ENCODE measurements around the gene METRN. TPM values are rescaled to one million over a fixed set of nuclear protein-coding genes. Genes with fewer than 3 reads are reported as not detected.

The METRN gene
- total RNA-seq, 1 experiment from 2014 or later: 23.4 TPM

GRCh38 chr16:732936-733335, 18.0 kb downstream of the METRN start:
- CTCF ChIA-PET: interaction anchor here (0.9 kb wide), 1 partner anchor 9 kb away, joined by 4 read pairs; no protein-coding TSS in a partner anchor

GRCh38 chr16:733382-734207, 18.7 kb downstream of the METRN start:
- intact Hi-C loops (cut with micrococcal nuclease; ENCODE audit: unreplicated experiment): no loop called here
- Mint-ChIP-seq H3K4me1 (ENCODE audit: low read depth, unreplicated experiment) (no peaks in the 10 kb centered on the region), H3K4me3 (ENCODE audit: unreplicated experiment) (no peak overlapping the region), H3K9me3 (ENCODE audit: unreplicated experiment) (no peaks in the 10 kb centered on the region), H3K36me3 (ENCODE audit: insufficient read depth, unreplicated experiment) (peaks cover 49% of the 10 kb centered on the region), H3K27me3 (ENCODE audit: insufficient read depth, unreplicated experiment) (no peaks in the 10 kb centered on the region), H3K27ac (ENCODE audit: unreplicated experiment) (no peak overlapping the region)
- H3K4me3 ChIP-seq (ENCODE audit: low read depth, low read length): no peak overlapping the region
- no peaks in the 10 kb centered on the region; the same call in 1 of the 2 replicates for H3K36me3 ChIP-seq (ENCODE audit: control insufficient read depth, insufficient read depth, low read length)
- CTCF ChIA-PET: interaction anchor here (0.9 kb wide), 1 partner anchor 9 kb away, joined by 4 read pairs; no protein-coding TSS in a partner anchor
- H3K4me1 ChIP-seq: no peaks in the 10 kb centered on the region
- DNase-seq: peak in 1 of 2 experiments; percentile 51
- no peaks in the 10 kb centered on the region for H3K27me3 ChIP-seq (replicated peaks; ENCODE audit: control insufficient read depth, insufficient read depth, low read length)
- no TSS peak for BruUV-seq (replicated peaks)
- H3K9me3 ChIP-seq: no peaks in the 10 kb centered on the region
- POLR2A ChIA-PET: no interaction called here
- peak; percentile 36 to 41 for TF ChIP-seq CTCF (IDR thresholded peaks at IDR 0.05; ENCODE audit: insufficient read depth in 1 of 2, low read depth in 1 of 2, low read length in 1 of 2, severe bottlenecking in 1 of 2, unreplicated experiment in 1 of 2)

More at GRCh38 chr16:732936-733335, 18.0 kb downstream of the METRN start:
- POLR2A ChIA-PET: no interaction called here
- H3K4me3 ChIP-seq (ENCODE audit: low read depth, low read length): no peak overlapping the region
- no peaks in the 10 kb centered on the region; the same call in 1 of the 2 replicates for H3K36me3 ChIP-seq (ENCODE audit: control insufficient read depth, insufficient read depth, low read length)
- Mint-ChIP-seq H3K36me3 (ENCODE audit: insufficient read depth, unreplicated experiment) (peaks cover 45% of the 10 kb centered on the region), H3K4me3 (ENCODE audit: unreplicated experiment) (no peak overlapping the region), H3K4me1 (ENCODE audit: low read depth, unreplicated experiment) (no peaks in the 10 kb centered on the region), H3K27ac (ENCODE audit: unreplicated experiment) (no peak overlapping the region), H3K27me3 (ENCODE audit: insufficient read depth, unreplicated experiment) (no peaks in the 10 kb centered on the region), H3K9me3 (ENCODE audit: unreplicated experiment) (no peaks in the 10 kb centered on the region)
- H3K27me3 ChIP-seq (replicated peaks; ENCODE audit: control insufficient read depth, insufficient read depth, low read length): no peaks in the 10 kb centered on the region
- intact Hi-C loops (cut with micrococcal nuclease; ENCODE audit: unreplicated experiment): no loop called here
- TF ChIP-seq CTCF (IDR thresholded peaks at IDR 0.05; ENCODE audit: insufficient read depth in 1 of 2, low read depth in 1 of 2, low read length in 1 of 2, severe bottlenecking in 1 of 2, unreplicated experiment in 1 of 2): peak in 1 of 2 experiments; percentile 24
- no peaks in the 10 kb centered on the region for H3K9me3 ChIP-seq
- H3K4me1 ChIP-seq: no peaks in the 10 kb centered on the region
- BruUV-seq (replicated peaks): no TSS peak
- no peak for DNase-seq

- DNase-seq: no peak
- H3K36me3 Mint-ChIP-seq (ENCODE audit: insufficient read depth, unreplicated experiment): peaks cover 47% of the 10 kb centered on the region
- no peaks in the 10 kb centered on the region for H3K4me1 ChIP-seq
- H3K4me1 Mint-ChIP-seq (ENCODE audit: low read depth, unreplicated experiment): no peaks in the 10 kb centered on the region
- TF ChIP-seq CTCF (IDR thresholded peaks at IDR 0.05; ENCODE audit: insufficient read depth in 1 of 2, low read depth in 1 of 2, low read length in 1 of 2, severe bottlenecking in 1 of 2, unreplicated experiment in 1 of 2): no peak
- H3K9me3 ChIP-seq: no peaks in the 10 kb centered on the region
- ChIA-PET CTCF (no interaction called here), POLR2A (no interaction called here)
- no peaks in the 10 kb centered on the region for H3K9me3 Mint-ChIP-seq (ENCODE audit: unreplicated experiment)
- H3K27me3 Mint-ChIP-seq (ENCODE audit: insufficient read depth, unreplicated experiment): no peaks in the 10 kb centered on the region
- no peaks in the 10 kb centered on the region for H3K27me3 ChIP-seq (replicated peaks; ENCODE audit: control insufficient read depth, insufficient read depth, low read length)
- BruUV-seq (replicated peaks): no TSS peak
- intact Hi-C loops (cut with micrococcal nuclease; ENCODE audit: unreplicated experiment): no loop called here
- H3K4me3 ChIP-seq (ENCODE audit: low read depth, low read length): no peak overlapping the region
- H3K36me3 ChIP-seq (ENCODE audit: control insufficient read depth, insufficient read depth, low read length): no peaks in the 10 kb centered on the region; the same call in 1 of the 2 replicates
- H3K4me3 Mint-ChIP-seq (ENCODE audit: unreplicated experiment): no peak overlapping the region
- no peak overlapping the region for H3K27ac Mint-ChIP-seq (ENCODE audit: unreplicated experiment)
Measured at GRCh38 chr16:734208-734980, 19.5 kb downstream of the METRN start.

All from Caco-2 (cell line).